Endothelial cell of umbilical vein (primary cell): Measurements from ENCODE around the gene LYZL4. TPM values are rescaled to one million over a fixed set of nuclear protein-coding genes. Genes with fewer than 3 reads are reported as not detected.

Source experiments
- BruUV-seq: library from RNA; stranded (reverse); fragments of 400-500 nt; replicated peaks from 2 replicates; lab custom pipeline; 2021; lab: Mats Ljungman, UMichigan
- CTCF ChIA-PET: fragments of 300-600, 350-600 bp; sonication (Branson Sonifier 250); formaldehyde crosslinking; loops from one replicate; lab custom pipeline; 2021; ENCODE audit warnings: antibody characterized with exemption, inconsistent platforms; lab: Charles Lee
- POLR2A ChIA-PET: fragments of 300-600, 350-600 bp; sonication (Branson Sonifier 250); formaldehyde crosslinking; loops from one replicate; lab custom pipeline; 2021; ENCODE audit warnings: antibody characterized with exemption, inconsistent platforms; lab: Charles Lee
- DNase-seq: peaks from one replicate; pipeline ENCODE4 v3.0.0-alpha.2; 2011; ENCODE audit warnings: low read depth, low spot score
- FAIRE-seq: peaks from 2 replicates; lab custom pipeline; 2011; peaks lifted over from hg19 to GRCh38; lab: Jason Lieb, UNC
- H2AFZ ChIP-seq: 2 replicates; pipeline ENCODE4 v1.6.0; 2012; ENCODE audit warnings: low read depth, low read length, control low read depth, inconsistent platforms
- H3K27ac ChIP-seq: 2 replicates; pipeline ENCODE4 v1.5.1; 2011; ENCODE audit warnings: low read depth, mild to moderate bottlenecking, control low read depth, low read length, moderate library complexity; ENCODE audit not compliant: insufficient read depth
- H3K27me3 ChIP-seq, 2 experiments: 2 replicates each; pipeline versions ENCODE4 v1.6.0 to v1.6.1; 2011; ENCODE audit warnings: low read length in 2 of 2, mixed read lengths in 1 of 2; ENCODE audit not compliant: control insufficient read depth in 2 of 2, insufficient read depth in 2 of 2
- H3K36me3 ChIP-seq, 2 experiments: 2 replicates in 1 of 2; 3 replicates in 1 of 2; pipeline ENCODE4 v1.5.1; 2011; ENCODE audit warnings: low read length in 2 of 2, mild to moderate bottlenecking in 1 of 2, moderate library complexity in 1 of 2; ENCODE audit not compliant: control insufficient read depth in 2 of 2, insufficient read depth in 2 of 2; ENCODE audit errors: extremely low read depth in 1 of 2
- H3K4me1 ChIP-seq: 3 replicates; pipeline ENCODE4 v1.5.1; 2011; ENCODE audit warnings: mild to moderate bottlenecking, low read length; ENCODE audit not compliant: control insufficient read depth, insufficient read depth; ENCODE audit errors: extremely low read depth
- H3K4me2 ChIP-seq: 2 replicates; pipeline ENCODE4 v1.6.1; 2011; ENCODE audit warnings: low read length, control low read depth, mixed read lengths; ENCODE audit not compliant: insufficient read depth
- H3K4me3 ChIP-seq, 3 experiments: fragments of 200-600 bp in 1 of 3; sonication (generic), shearing (Covaris generic) in 1 of 3; replicated peaks in 1 of 3; 2 replicates each; pipeline ENCODE4 v1.5.1; 2011 to 2016; ENCODE audit warnings: control low read depth in 3 of 3, low read length in 3 of 3, mild to moderate bottlenecking in 2 of 3, inconsistent platforms in 1 of 3, low read depth in 1 of 3, moderate library complexity in 1 of 3; ENCODE audit not compliant: insufficient read depth in 1 of 3
- H3K79me2 ChIP-seq: 2 replicates; pipeline ENCODE4 v1.6.0; 2012; ENCODE audit warnings: low read length, inconsistent platforms; ENCODE audit not compliant: control insufficient read depth, insufficient read depth
- H3K9ac ChIP-seq: replicated peaks from 2 replicates; pipeline ENCODE3; 2011; ENCODE audit warnings: low read length, control low read depth; ENCODE audit not compliant: insufficient read depth; ENCODE audit errors: extremely low read depth
- H3K9me1 ChIP-seq: replicated peaks from 3 replicates; pipeline ENCODE4 v1.6.0; 2011; ENCODE audit warnings: mild to moderate bottlenecking, low read length; ENCODE audit not compliant: control insufficient read depth, insufficient read depth; ENCODE audit errors: extremely low read depth
- H3K9me3 ChIP-seq: replicated peaks from 2 replicates; pipeline ENCODE4 v1.5.1; 2012; ENCODE audit warnings: low read length, inconsistent platforms; ENCODE audit not compliant: control insufficient read depth, insufficient read depth
- H4K20me1 ChIP-seq: replicated peaks from 2 replicates; pipeline ENCODE3; 2011; ENCODE audit warnings: mild to moderate bottlenecking, low read length; ENCODE audit not compliant: control insufficient read depth, insufficient read depth; ENCODE audit errors: extremely low read depth
- CTCF ChIP-seq, 2 donors: IDR thresholded peaks; 1 replicate in 1 of 2; 2 replicates in 1 of 2; pipeline ENCODE4 v1.5.1; 2011; ENCODE audit warnings: low read length in 2 of 2, mild to moderate bottlenecking in 2 of 2, moderate library complexity in 2 of 2, control low read depth in 1 of 2, inconsistent platforms in 1 of 2, low read depth in 1 of 2; ENCODE audit not compliant: insufficient read depth in 1 of 2; ENCODE audit errors: extremely low read depth in 1 of 2
- EZH2 ChIP-seq: IDR thresholded peaks from 2 replicates; pipeline ENCODE4 v1.6.1; 2012; ENCODE audit warnings: borderline replicate concordance, low read depth, mild to moderate bottlenecking, moderate library complexity, low read length, inconsistent platforms; ENCODE audit not compliant: severe bottlenecking
- FOS ChIP-seq: IDR thresholded peaks from 2 replicates; pipeline ENCODE4 v1.6.1; 2011; ENCODE audit warnings: mild to moderate bottlenecking, low read length, moderate library complexity, borderline replicate concordance; ENCODE audit not compliant: insufficient read depth
- GATA2 ChIP-seq: IDR thresholded peaks from 2 replicates; pipeline ENCODE4 v1.7.0; 2011; ENCODE audit warnings: low read depth, mild to moderate bottlenecking, moderate library complexity, mixed read lengths, low read length; ENCODE audit not compliant: insufficient read length, insufficient read depth
- JUN ChIP-seq: IDR thresholded peaks from 2 replicates; pipeline ENCODE4 v1.6.1; 2011; ENCODE audit warnings: borderline replicate concordance, low read depth; ENCODE audit not compliant: insufficient read length, insufficient read depth
- MAX ChIP-seq: IDR thresholded peaks from 2 replicates; pipeline ENCODE4 v1.6.1; 2011; ENCODE audit not compliant: insufficient read depth, insufficient read length
- MYC ChIP-seq: IDR thresholded peaks from one replicate; pipeline ENCODE4 v1.6.1; 2011; ENCODE audit warnings: mild to moderate bottlenecking, low read depth, low read length
- POLR2A ChIP-seq: IDR thresholded peaks from 2 replicates; pipeline ENCODE4 v1.6.1; 2012; ENCODE audit warnings: low read depth, mild to moderate bottlenecking, control low read depth, low read length
- POLR2AphosphoS5 ChIP-seq: IDR thresholded peaks from 2 replicates; pipeline ENCODE4 v1.6.1; 2012; ENCODE audit warnings: low read depth, mild to moderate bottlenecking, control low read depth, low read length, moderate library complexity; ENCODE audit not compliant: insufficient read depth
- dilution Hi-C: fragments of 300-500 bp; cut with MboI; formaldehyde crosslinking; loops from one replicate; pipeline ENCODE4 v1.15.0; 2019; ENCODE audit warnings: low sequenced_read_pairs; ENCODE audit not compliant: extremely low pct_ligation_motif_present
- intact Hi-C: fragments of 100-400 bp; cut with micrococcal nuclease; formaldehyde crosslinking; loops from one replicate; pipeline ENCODE4 v1.10.0; 2022
- polyA plus RNA-seq, 4 experiments: library from polyadenylated mRNA; depleted of rRNA in 3 of 4; stranded (reverse) in 3 of 4; unstranded in 1 of 4; fragments of >200 nt; gene quantifications; 2 replicates each; pipeline versions ENCODE4 v1.2.1 to v1.2.3, GENCODE V29; 2011 to 2012; ENCODE audit warnings: missing spikeins in 1 of 4
- total RNA-seq: library from RNA; stranded (reverse); gene quantifications from 2 replicates; pipeline ENCODE4 v1.2.3, GENCODE V29; 2021

The LYZL4 gene
- total and polyA plus RNA-seq, 2 donors (not counting 3 experiments of a cell fraction or from before 2014, with no cell fraction given): 0.41 TPM; not detected in 1

- H3K27ac ChIP-seq: no peak overlapping the region
- H3K4me2 ChIP-seq: no peak overlapping the region
- H4K20me1 ChIP-seq: no peaks in the 10 kb centered on the region
- TF ChIP-seq EZH2 (no peak), MAX (no peak), CTCF (IDR thresholded peaks at IDR 0.05; ENCODE audit: extremely low read depth in 1 of 2, insufficient read depth in 1 of 2, low read depth in 1 of 2, low read length in 2 of 2) (no peak), POLR2A (no peak), FOS (no peak), GATA2 (no peak), MYC (no peak), POLR2AphosphoS5 (no peak), JUN (no peak)
- no peak overlapping the region for H3K9ac ChIP-seq
- no peak overlapping the region for H2AFZ ChIP-seq
- no TSS peak for BruUV-seq
- FAIRE-seq (no peak), DNase-seq (no peak)
- no peaks in the 10 kb centered on the region for H3K4me1 ChIP-seq
- ChIA-PET POLR2A (no interaction called here), CTCF (interaction anchor here (1.0 to 3.6 kb wide), 9 partner anchors 10 to 547 kb away, joined by 3 to 156 read pairs (median 6); partner anchors contain the start of gene VIPR1)
- no peak overlapping the region for H3K4me3 ChIP-seq
- no peaks in the 10 kb centered on the region for H3K9me3 ChIP-seq
- H3K27me3 ChIP-seq: no peaks in the 10 kb centered on the region
- intact Hi-C loops (loop anchor here (1.0 kb wide), 2 partner anchors 323 to 548 kb away; no protein-coding TSS in a partner anchor), dilution Hi-C loops (no loop called here)
- H3K36me3 ChIP-seq: no peaks in the 10 kb centered on the region
- H3K79me2 ChIP-seq: no peaks in the 10 kb centered on the region
- H3K9me1 ChIP-seq: no peaks in the 10 kb centered on the region
These were observed 32.2 kb upstream of the LYZL4 start for GRCh38 chr3:42442640-42443039.
